Loucy (cell line): Measurements from ENCODE around the gene SYP.

ENCODE experiments used
- H2AFZ ChIP-seq: fragments of 200-600 bp; sonication (generic); 2 replicates; pipeline ENCODE4 v1.6.0; 2016; ENCODE audit warnings: antibody characterized with exemption, mild to moderate bottlenecking, low read length, moderate library complexity
- H3F3A ChIP-seq: fragments of 200-600 bp; 2 replicates; pipeline ENCODE4 v1.6.0; 2016; ENCODE audit warnings: antibody characterized with exemption, low read depth, mild to moderate bottlenecking
- H3K27me3 ChIP-seq: fragments of 200-600 bp; sonication (generic); 2 replicates; pipeline ENCODE4 v1.6.1; 2014; ENCODE audit warnings: low read length, mild to moderate bottlenecking; ENCODE audit not compliant: insufficient read depth, poor library complexity, severe bottlenecking
- H3K36me3 ChIP-seq: fragments of 200-600 bp; sonication (generic); 2 replicates; pipeline ENCODE4 v1.6.1; 2016; ENCODE audit warnings: low read length; ENCODE audit not compliant: insufficient read depth
- H3K4me1 ChIP-seq: fragments of 200-600 bp; sonication (generic); 2 replicates; pipeline ENCODE4 v1.5.1; 2014; ENCODE audit warnings: low read length, mild to moderate bottlenecking; ENCODE audit not compliant: insufficient read depth, poor library complexity, severe bottlenecking
- H3K4me2 ChIP-seq: fragments of 200-600 bp; sonication (generic); 2 replicates; pipeline ENCODE4 v1.6.0; 2014; ENCODE audit warnings: antibody characterized with exemption, low read length, low read depth, mild to moderate bottlenecking; ENCODE audit not compliant: poor library complexity, severe bottlenecking
- H3K4me3 ChIP-seq: fragments of 200-600 bp; sonication (generic); 2 replicates; pipeline ENCODE4 v1.5.1; 2014; ENCODE audit warnings: low read length, mild to moderate bottlenecking, mixed read lengths; ENCODE audit not compliant: poor library complexity, severe bottlenecking
- H3K79me2 ChIP-seq: fragments of 200-600 bp; sonication (generic); 2 replicates; pipeline ENCODE4 v1.6.1; 2014; ENCODE audit warnings: low read length; ENCODE audit not compliant: insufficient read depth
- H3K9ac ChIP-seq: fragments of 200-600 bp; sonication (generic); 2 replicates; pipeline ENCODE4 v1.6.0; 2014; ENCODE audit warnings: mild to moderate bottlenecking, low read depth, low read length, moderate library complexity; ENCODE audit not compliant: poor library complexity, severe bottlenecking
- H3K9me2 ChIP-seq: fragments of 200-600 bp; sonication (generic); replicated peaks from 2 replicates; pipeline ENCODE4 v1.6.1; 2016; ENCODE audit warnings: low read depth, low read length, mixed read lengths
- H3K9me3 ChIP-seq: fragments of 200-600 bp; sonication (generic); 2 replicates; pipeline ENCODE4 v1.6.1; 2014; ENCODE audit warnings: mild to moderate bottlenecking, antibody characterized with exemption, low read length, low read depth; ENCODE audit not compliant: insufficient read depth
- H4K20me1 ChIP-seq: fragments of 200-600 bp; sonication (generic); 2 replicates; pipeline ENCODE4 v1.6.0; 2014; ENCODE audit warnings: antibody characterized with exemption, low read length, mild to moderate bottlenecking; ENCODE audit not compliant: insufficient read depth, poor library complexity, severe bottlenecking
- CTCF ChIP-seq: fragments of 200-600 bp; sonication (generic); conservative IDR thresholded peaks from 2 replicates; pipeline ENCODE4 v1.5.1; 2014; ENCODE audit warnings: mild to moderate bottlenecking, antibody characterized with exemption, low read length
- EZH2phosphoT487 ChIP-seq: fragments of 200-600 bp; IDR thresholded peaks from 2 replicates; pipeline ENCODE4 v1.6.1; 2018; ENCODE audit warnings: antibody characterized with exemption, mild to moderate bottlenecking, moderate library complexity, borderline replicate concordance

Gene SYP

GRCh38 chrX:49206543-49206942 is 6.5 kb upstream of the SYP start:
- Histone ChIP-seq H3K4me3 (no peak overlapping the region), H3K79me2 (no peaks in the 10 kb centered on the region), H3K27me3 (peaks cover 18% of the 10 kb centered on the region), H3K9me2 (no peaks in the 10 kb centered on the region), H4K20me1 (no peaks in the 10 kb centered on the region), H3K9me3 (no peaks in the 10 kb centered on the region), H3K36me3 (no peaks in the 10 kb centered on the region), H3K9ac (no peak overlapping the region), H3K4me2 (no peak overlapping the region), H2AFZ (no peak overlapping the region), H3F3A (no peaks in the 10 kb centered on the region), H3K4me1 (no peaks in the 10 kb centered on the region)
- TF ChIP-seq EZH2phosphoT487 (no peak), CTCF (no peak)

GRCh38 chrX:49205443-49205842 is 5.5 kb upstream of the SYP start:
- Histone ChIP-seq H3K4me2 (no peak overlapping the region), H3K9me3 (no peaks in the 10 kb centered on the region), H3K4me3 (no peak overlapping the region), H3K27me3 (peaks cover 18% of the 10 kb centered on the region), H3K9ac (no peak overlapping the region), H3K4me1 (no peaks in the 10 kb centered on the region), H3K36me3 (no peaks in the 10 kb centered on the region), H2AFZ (no peak overlapping the region), H4K20me1 (no peaks in the 10 kb centered on the region), H3F3A (no peaks in the 10 kb centered on the region), H3K9me2 (no peaks in the 10 kb centered on the region), H3K79me2 (no peaks in the 10 kb centered on the region)
- TF ChIP-seq CTCF (no peak), EZH2phosphoT487 (no peak)

- no peaks in the 10 kb centered on the region for H3K9me2 ChIP-seq
- H3K9me3 ChIP-seq = no peaks in the 10 kb centered on the region
- no peaks in the 10 kb centered on the region for H3F3A ChIP-seq
- H4K20me1 ChIP-seq = no peaks in the 10 kb centered on the region
- H3K27me3 ChIP-seq = peaks cover 18% of the 10 kb centered on the region
- no peaks in the 10 kb centered on the region for H3K4me1 ChIP-seq
- no peak overlapping the region for H2AFZ ChIP-seq
- H3K9ac ChIP-seq = no peak overlapping the region
- TF ChIP-seq EZH2phosphoT487 = no peak
- no peak for TF ChIP-seq CTCF
- no peak overlapping the region for H3K4me3 ChIP-seq
- no peaks in the 10 kb centered on the region for H3K36me3 ChIP-seq
- H3K79me2 ChIP-seq = no peaks in the 10 kb centered on the region
- no peak overlapping the region for H3K4me2 ChIP-seq
Measured at GRCh38 chrX:49204709-49205108, 4.7 kb upstream of the SYP start.
